Stimulated activated naive CD8-positive, alpha-beta T cell treated with anti-CD3 and anti-CD28 coated beads, Interleukin-15, amount 100 ng/mL, for 72 hours (primary cell): ENCODE measurements around the gene AQP1.

Experiments used
- ATAC-seq: fragments of 150-1000 bp; cut with Tn5 transposase; 2 replicates; pipeline ENCODE4 v1.10.0; 2021; ENCODE audit warnings: mild to moderate bottlenecking, moderate library complexity
- DNase-seq, 2 donors: peaks; one replicate each; pipeline ENCODE4 v3.0.0; 2021 to 2022
- H3K27ac Mint-ChIP-seq, 2 donors: one replicate each; pipeline ENCODE4 v1.8.0; 2022; ENCODE audit warnings: mild to moderate bottlenecking in 2 of 2, mixed read lengths in 2 of 2, moderate library complexity in 2 of 2
- H3K27me3 Mint-ChIP-seq: one replicate; pipeline ENCODE4 v1.8.0; 2022; ENCODE audit warnings: mixed read lengths
- H3K4me1 Mint-ChIP-seq: one replicate; pipeline ENCODE4 v1.8.0; 2022; ENCODE audit warnings: mild to moderate bottlenecking, mixed read lengths
- H3K4me3 Mint-ChIP-seq, 2 donors: one replicate each; pipeline ENCODE4 v1.8.0; 2022; ENCODE audit warnings: mild to moderate bottlenecking in 2 of 2, mixed read lengths in 2 of 2, moderate library complexity in 1 of 2
- H3K9me3 Mint-ChIP-seq, 2 donors: one replicate each; pipeline ENCODE4 v1.8.0; 2022; ENCODE audit warnings: mixed read lengths in 2 of 2

Gene AQP1

DNA sequence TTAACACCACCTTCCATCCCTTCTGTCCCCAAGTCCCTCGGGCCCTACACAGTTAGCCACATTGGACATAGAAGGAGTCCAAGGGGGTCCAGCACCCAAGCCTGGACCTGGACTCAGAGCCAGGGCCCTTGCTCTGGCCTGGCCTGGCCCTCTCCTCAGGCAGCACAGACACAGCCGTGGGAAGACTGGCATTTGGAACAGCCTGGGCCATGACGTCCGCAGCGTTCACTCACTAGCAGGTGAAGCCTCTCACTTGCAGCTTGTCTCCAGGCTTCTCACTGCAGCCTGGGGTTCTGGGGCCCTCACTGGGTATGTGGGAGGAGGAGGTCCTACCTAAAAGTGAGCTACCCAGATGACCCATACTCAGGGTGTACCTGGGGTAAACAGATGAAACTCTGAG lies 33.7 kb upstream of the AQP1 start:
- ATAC-seq (no peak), DNase-seq (no peak)
- H3K9me3 Mint-ChIP-seq: no peaks in the 10 kb centered on the region
- H3K27me3 Mint-ChIP-seq: no peaks in the 10 kb centered on the region
- H3K4me3 Mint-ChIP-seq: no peak overlapping the region
- H3K27ac Mint-ChIP-seq: no peak overlapping the region
- H3K4me1 Mint-ChIP-seq: no peaks in the 10 kb centered on the region

DNA sequence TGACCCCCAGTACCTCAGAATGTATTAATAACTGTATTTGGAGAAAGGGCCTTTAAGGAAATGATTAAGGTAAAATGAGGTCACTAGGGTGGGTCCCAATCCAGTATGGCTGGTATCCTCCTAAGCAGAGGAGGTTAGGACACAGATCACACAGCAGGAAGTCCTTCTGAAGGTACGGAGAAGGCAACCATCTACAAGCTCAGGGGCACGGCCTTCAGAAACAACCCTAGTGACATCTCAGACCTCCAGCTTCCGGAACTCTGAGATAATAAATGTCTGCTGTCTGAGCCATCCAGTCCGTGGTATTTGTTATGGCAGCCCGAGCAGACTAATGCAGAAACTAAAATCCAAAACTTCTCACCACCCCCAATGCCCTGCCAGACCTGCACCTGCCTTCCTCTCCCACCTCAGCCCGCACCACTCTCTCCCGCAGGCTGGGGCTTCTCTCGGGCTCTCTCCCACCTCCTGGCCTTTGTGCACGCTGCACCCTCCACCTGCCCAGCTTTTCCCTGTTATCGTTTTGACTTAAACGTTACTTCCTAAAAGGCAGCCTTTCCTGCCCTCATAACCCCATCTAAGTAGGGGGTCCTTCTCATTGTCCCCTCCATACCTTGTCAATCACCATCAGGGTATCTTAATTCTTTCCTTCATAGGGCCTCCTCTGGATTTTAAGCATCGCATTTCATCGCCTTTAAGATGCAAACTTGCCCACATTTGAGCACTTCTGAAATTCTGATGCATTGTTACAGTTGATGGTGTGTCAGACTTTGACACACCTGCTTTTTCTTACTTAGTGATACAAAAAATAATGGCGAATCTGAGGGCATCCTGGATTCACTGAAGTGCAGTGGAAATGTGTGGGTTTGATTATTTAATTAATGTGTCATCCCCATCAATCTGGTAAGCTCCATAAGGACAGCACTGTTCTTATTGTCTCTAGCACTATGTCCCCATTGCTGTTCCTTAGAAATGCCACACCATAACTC lies 32.2 kb upstream of the AQP1 start:
- H3K4me1 Mint-ChIP-seq: no peaks in the 10 kb centered on the region
- no peak for ATAC-seq

DNA sequence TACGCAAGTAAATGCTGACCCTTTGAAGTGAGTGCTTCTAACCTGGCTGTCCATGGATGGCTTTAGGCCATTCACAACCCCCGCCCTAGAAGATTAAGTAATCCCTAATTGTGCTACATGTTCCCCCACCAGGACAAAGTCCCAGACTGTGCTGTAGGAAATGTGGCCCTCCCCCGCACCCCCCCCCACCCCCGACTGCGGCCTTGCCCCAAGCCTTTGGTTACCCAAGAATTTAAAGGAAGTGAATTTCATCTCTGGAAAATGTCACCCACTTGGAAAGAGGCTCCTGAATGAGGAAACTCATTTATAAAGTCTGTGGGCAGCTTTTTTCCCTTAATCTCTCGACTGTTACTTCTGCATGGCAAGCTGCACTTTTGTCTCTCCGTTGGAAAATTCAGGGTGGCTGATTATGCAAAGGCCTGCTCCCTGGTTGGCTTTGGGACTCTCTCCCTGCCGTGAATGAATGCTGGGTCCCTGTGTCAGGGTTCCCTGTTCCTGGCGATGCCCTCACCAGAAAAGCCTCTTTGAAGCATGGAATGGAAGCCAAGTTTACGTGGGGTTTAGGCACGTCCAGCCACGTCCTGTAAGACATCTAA lies 31.4 kb upstream of the AQP1 start:
- H3K4me3 Mint-ChIP-seq: no peak overlapping the region
- no peaks in the 10 kb centered on the region for H3K27me3 Mint-ChIP-seq
- no peak overlapping the region for H3K27ac Mint-ChIP-seq
- DNase-seq (no peak), ATAC-seq (no peak)
- H3K9me3 Mint-ChIP-seq: no peaks in the 10 kb centered on the region
- H3K4me1 Mint-ChIP-seq: no peaks in the 10 kb centered on the region

More for the DNA sequence above, 32.2 kb upstream of the AQP1 start:
- Mint-ChIP-seq H3K4me3 (no peak overlapping the region), H3K27me3 (no peaks in the 10 kb centered on the region), H3K27ac (no peak overlapping the region), H3K9me3 (no peaks in the 10 kb centered on the region)
- no peak for DNase-seq

DNA sequence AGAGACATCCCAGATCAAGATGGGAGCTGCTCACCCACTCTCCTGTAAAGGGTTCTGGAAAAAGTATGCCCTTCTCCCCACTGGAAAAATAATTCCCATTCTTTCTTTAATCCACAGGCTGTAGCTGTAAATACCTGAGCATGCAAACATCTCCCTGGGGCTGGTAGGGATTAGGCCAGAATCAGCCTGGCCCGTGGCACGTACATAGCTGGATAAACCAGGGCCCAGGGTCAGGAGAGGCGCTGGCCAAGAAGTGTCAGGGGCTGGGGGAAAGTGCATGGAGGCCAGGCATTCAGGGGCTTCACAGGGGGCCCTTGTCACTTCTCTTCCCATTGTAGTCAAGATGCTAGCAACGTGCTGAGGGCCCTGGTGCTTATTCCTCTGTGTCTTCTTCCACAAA lies 30.7 kb upstream of the AQP1 start:
- ATAC-seq: no peak
- DNase-seq: no peak
- Mint-ChIP-seq H3K4me3 (no peak overlapping the region), H3K9me3 (no peaks in the 10 kb centered on the region), H3K27me3 (no peaks in the 10 kb centered on the region), H3K4me1 (no peaks in the 10 kb centered on the region), H3K27ac (no peak overlapping the region)

DNA sequence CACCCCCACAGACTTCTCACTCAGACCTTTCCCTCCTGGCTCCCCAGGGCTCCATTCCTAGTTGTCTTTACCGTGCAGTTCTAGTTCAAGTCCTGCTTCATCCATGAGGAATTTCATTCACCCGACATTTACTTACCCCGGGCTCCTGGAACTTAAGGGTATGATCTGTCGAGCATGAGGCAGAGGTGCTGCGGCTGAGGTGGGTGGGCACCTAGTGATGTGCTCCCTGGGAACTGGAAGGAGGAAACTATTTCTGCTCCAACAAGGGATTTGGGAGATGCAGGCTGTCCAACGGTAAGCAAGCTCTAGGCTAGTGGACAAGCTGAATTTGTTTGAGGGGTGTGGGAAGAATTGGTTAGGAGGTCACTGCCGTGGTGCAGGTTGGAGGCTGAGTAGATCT lies 30.2 kb upstream of the AQP1 start:
- ATAC-seq: no peak
- no peaks in the 10 kb centered on the region for H3K27me3 Mint-ChIP-seq
- no peak for DNase-seq
- H3K27ac Mint-ChIP-seq: no peak overlapping the region
- H3K4me3 Mint-ChIP-seq: no peak overlapping the region
- no peaks in the 10 kb centered on the region for H3K4me1 Mint-ChIP-seq
- H3K9me3 Mint-ChIP-seq: no peaks in the 10 kb centered on the region

DNA sequence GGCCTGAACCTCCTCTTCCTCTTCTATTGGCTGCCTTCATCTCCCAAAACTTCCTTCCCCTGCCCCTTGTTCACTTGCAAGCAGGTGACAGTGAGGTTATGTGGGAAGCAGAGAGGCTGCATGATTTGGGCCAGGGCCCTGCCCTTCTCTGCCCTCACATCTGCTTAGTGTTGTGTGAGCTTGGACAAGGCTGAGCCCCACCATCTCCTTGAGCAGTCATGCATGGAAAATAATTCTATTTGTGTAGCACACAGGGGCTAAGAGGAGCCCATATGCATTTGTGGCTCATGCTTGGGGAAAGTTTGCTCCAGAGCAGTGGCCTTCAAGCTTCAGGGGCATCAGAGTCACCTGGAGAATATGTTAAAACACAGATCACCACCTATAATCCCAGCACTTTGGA lies 26.8 kb upstream of the AQP1 start:
- Mint-ChIP-seq H3K4me3 (no peak overlapping the region), H3K27me3 (no peaks in the 10 kb centered on the region), H3K9me3 (no peaks in the 10 kb centered on the region), H3K4me1 (no peaks in the 10 kb centered on the region), H3K27ac (no peak overlapping the region)
- no peak for DNase-seq
- ATAC-seq: no peak

DNA sequence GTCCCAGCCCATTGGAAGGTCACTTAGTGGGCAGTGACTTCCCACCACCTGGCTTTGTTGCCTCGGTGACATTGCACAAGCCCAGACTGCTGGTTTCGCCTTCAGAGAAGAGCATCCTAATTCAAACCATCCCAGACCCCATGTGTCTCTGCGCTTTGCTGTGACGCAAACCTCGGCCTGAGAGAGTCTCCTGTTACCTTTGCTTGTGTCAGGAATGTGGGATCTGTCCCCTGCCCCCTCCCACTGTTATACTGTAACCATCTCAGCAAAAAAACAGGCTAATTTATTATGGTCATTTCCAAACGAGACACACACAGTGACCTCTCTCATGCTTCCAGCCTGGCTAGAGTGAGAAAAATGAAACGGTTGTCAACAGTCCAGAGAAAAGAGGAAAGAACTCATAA lies 25.0 kb upstream of the AQP1 start:
- H3K9me3 Mint-ChIP-seq: peaks cover 5 to 8% of the 10 kb centered on the region in 2 donors
- H3K27ac Mint-ChIP-seq: peak overlapping the region in 1 of 2 donors; percentile 20
- DNase-seq (no peak), ATAC-seq (no peak)
- no peaks in the 10 kb centered on the region for H3K27me3 Mint-ChIP-seq
- no peak overlapping the region for H3K4me3 Mint-ChIP-seq
- H3K4me1 Mint-ChIP-seq: no peaks in the 10 kb centered on the region

DNA sequence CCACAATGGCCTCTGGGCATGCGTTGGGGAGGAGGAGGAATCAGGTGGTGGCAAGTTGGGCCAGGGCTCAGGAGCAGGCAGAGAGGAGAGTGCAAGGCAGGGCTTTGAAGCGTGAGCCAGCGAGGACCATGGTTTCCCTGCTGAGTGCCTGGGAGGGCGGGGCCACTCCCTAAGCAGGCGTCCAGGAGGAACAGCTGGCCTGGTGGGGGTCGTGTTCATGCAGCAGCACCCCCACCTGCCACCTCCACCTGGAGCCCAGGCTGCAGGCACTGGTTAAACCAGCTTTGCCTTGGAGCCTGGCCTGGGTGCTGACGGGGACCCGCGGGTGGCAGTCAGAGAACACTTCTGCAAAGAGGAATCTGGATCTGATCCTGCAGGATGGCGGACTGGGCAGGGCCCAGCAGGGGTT lies 24.2 kb upstream of the AQP1 start:
- DNase-seq (no peak), ATAC-seq (no peak)
- Mint-ChIP-seq H3K4me1 (no peaks in the 10 kb centered on the region), H3K27me3 (no peaks in the 10 kb centered on the region), H3K4me3 (no peak overlapping the region), H3K9me3 (peaks cover 5 to 8% of the 10 kb centered on the region in 2 donors), H3K27ac (no peak overlapping the region)

DNA sequence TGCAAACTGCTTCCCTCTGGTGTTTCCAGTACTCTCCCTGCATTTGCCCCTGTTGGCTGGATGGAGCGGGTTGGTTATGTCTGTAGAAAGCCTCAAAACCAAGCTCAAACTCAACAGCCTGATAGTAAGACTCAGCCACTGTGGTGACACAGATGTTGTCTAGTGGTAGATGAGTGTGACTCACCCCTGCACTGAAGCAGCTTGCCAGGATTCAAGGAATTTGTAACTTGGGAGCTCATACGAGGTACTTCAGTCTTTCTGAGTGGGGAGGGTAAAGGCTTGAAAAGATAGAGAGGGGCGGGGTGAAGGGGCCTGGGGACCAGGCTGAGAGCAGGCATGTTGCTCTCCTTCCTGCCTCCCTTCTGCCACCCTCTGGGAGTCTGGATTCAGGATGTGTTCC lies 22.9 kb upstream of the AQP1 start:
- Mint-ChIP-seq H3K4me3 (no peak overlapping the region), H3K27me3 (no peaks in the 10 kb centered on the region), H3K9me3 (peaks cover 5 to 8% of the 10 kb centered on the region in 2 donors), H3K27ac (no peak overlapping the region), H3K4me1 (no peaks in the 10 kb centered on the region)
- ATAC-seq: no peak
- DNase-seq: no peak

DNA sequence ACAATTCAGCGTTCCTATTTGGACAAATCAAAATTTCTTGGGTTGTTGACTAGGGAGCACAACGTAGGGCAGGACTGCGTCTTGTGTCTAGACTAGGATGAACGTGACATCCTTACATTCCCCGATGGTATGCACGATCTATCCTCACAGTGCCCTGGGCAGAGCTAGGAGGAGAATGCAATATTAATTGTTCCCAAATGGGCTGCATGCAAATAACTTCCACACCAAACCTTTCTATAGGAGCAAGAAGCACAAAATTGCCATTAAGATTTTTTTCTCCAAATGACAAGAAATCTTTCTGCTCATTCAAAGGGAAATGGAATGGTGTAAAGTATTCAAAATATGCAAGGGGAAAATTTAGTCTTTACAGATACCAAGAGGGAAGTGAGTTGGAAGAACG lies 21.4 kb upstream of the AQP1 start:
- Mint-ChIP-seq H3K9me3 (peaks cover 5 to 8% of the 10 kb centered on the region in 2 donors), H3K4me3 (no peak overlapping the region), H3K4me1 (no peaks in the 10 kb centered on the region), H3K27me3 (no peaks in the 10 kb centered on the region), H3K27ac (peak overlapping the region in 1 of 2 donors; percentile 6)
- no peak for ATAC-seq
- no peak for DNase-seq

DNA sequence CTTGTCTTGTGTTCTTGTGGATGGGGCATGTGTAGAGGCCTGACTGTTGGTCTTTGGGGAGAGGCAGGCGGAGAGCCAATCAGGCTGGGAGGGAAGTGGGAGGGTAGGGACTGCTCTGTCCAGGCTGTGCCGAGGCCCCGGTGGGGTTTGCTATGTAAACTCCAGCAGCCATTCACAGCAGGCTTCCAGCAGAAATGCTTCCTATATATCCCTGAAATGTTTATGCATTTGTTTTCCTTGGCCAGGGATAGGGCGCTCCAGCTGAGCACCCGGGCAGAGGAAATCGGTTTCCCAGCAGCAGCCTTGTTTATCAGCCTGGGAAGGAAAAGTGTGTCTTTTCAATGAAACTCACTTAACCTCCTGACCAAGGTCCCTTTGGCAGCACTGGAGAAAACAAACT lies 18.3 kb upstream of the AQP1 start:
- DNase-seq: no peak
- peaks cover 8% of the 10 kb centered on the region for H3K27me3 Mint-ChIP-seq
- no peaks in the 10 kb centered on the region for H3K4me1 Mint-ChIP-seq

DNA sequence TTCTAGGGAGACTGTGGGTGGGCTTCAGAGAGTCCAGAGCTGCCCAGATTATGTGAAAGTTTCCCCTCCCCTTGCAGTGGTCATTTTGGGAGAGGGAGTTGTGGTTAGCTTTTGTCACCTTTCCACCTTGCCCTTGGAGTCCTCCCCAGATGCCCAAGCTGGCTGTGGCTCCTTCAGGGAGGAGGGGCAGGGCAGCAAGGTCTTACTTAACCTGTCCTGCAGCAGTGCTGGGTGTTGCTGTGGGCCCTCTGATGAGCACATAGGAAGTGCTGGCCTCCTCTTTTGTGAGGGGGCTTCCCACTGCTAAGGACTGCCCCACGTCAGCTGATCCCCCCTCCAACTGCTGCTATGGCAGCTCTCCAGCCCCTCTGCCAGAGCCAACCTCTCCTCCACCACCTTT lies 17.6 kb upstream of the AQP1 start:
- ATAC-seq: no peak
- H3K27me3 Mint-ChIP-seq: peaks cover 8% of the 10 kb centered on the region
- no peaks in the 10 kb centered on the region for H3K4me1 Mint-ChIP-seq
- no peak overlapping the region for H3K4me3 Mint-ChIP-seq
- H3K9me3 Mint-ChIP-seq: peaks cover 5 to 8% of the 10 kb centered on the region in 2 donors
- no peak overlapping the region for H3K27ac Mint-ChIP-seq
- no peak for DNase-seq

More for the DNA sequence above, 18.3 kb upstream of the AQP1 start:
- H3K27ac Mint-ChIP-seq: no peak overlapping the region
- peaks cover 5 to 8% of the 10 kb centered on the region in 2 donors for H3K9me3 Mint-ChIP-seq
- ATAC-seq: no peak
- H3K4me3 Mint-ChIP-seq: no peak overlapping the region

DNA sequence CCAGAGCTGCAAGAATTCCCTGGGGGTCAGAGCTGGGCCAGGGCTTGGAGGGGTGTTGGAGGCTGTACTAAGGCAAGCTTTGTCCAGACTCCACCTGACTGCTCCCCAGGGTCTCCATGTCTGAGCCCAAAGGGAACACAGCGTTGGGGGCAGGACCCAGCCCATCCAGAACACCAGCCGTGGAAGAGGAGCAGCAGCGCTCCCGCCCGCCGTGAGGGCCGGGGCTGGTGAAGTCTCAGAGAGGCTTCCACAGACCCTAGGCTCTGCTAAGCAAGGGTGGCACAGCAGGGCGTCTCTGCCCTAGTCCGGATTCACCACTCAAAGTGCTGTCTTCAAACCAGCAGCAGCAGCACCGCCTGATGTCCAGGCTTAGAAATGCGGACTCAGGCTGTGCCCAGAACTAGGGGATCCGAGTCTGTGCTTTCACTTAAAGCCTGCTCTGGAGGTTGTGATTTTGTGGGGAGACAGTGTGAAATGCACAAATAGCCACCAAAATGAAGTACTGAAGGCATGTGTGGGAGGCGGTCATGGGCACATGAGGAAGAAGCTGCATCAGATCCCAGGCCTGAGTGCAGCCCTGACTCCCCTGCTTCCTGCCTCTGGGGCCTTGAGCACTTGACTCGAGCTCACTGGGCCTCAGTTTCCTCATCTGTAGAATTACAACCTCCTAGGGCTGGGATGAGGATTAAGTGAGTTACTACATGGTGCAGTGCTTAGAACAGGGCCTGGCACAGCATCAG lies 16.6 kb upstream of the AQP1 start:
- H3K9me3 Mint-ChIP-seq: peaks cover 5 to 8% of the 10 kb centered on the region in 2 donors
- no peak overlapping the region for H3K4me3 Mint-ChIP-seq
- no peaks in the 10 kb centered on the region for H3K4me1 Mint-ChIP-seq

DNA sequence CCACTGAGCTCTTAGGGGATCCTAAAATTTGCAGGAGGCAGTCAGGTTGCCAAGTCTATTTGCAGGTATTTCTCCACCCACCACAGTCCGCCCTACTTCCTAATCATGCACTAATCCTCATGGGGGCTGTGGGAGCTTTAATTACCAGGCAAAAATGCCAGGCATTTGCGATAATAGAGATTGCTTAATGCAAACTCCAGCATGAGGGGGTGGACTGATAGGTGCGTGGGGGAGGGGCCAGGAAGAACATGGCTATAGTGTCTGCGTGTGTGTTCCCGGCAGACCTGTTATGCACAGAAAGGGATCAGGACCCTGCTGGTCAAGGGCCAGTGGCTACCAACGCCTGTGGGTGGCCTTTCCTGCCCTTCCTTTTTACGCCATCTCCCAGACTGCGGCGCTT lies 15.6 kb upstream of the AQP1 start:
- Mint-ChIP-seq H3K27ac (no peak overlapping the region), H3K4me3 (no peak overlapping the region), H3K27me3 (peaks cover 8% of the 10 kb centered on the region), H3K9me3 (no peaks in the 10 kb centered on the region), H3K4me1 (no peaks in the 10 kb centered on the region)
- ATAC-seq: no peak
- DNase-seq: no peak

More for the DNA sequence above, 16.6 kb upstream of the AQP1 start:
- Mint-ChIP-seq H3K27me3 (peaks cover 8% of the 10 kb centered on the region), H3K27ac (no peak overlapping the region)
- DNase-seq (no peak), ATAC-seq (no peak)

DNA sequence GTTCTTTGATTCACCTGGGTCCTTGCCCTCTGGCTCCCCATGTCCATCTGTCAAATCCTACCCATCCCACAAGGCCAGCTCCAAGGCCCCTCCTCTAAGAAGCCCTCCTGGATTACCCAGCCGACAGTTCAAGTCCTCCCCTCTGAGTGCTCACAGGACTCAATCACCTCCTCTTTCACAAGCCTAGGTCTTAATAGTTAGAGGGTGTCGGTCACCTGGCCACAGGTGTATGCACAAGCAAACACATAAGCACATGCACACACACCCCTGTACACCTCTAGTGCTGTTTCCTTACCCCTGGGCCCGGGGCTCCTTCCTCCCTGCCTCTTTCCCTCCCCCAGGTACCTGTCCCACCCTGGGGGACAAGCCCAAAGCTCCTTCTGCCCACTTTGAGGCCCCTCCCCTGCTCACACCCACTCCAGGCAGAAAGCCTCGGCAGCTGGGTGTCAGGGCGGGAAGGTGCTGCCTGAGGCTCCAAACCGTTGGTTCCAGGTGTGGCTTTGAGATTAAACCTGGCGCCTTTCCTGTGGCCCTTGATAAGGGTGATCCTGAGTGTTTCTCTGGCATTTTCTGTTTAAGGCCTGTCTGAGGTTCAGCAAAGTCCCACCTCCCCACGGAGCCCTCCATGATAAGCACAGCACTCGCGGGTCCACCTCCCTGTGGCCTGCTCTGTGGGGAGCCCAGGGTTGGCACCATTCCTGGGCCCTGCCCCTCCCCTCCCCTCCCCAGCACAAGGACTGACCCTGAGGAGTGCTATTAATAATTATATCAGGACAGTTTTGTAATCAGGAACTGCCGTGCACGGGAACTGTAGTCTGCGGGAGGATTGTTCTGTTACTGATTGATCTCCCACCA lies 14.6 kb upstream of the AQP1 start:
- H3K27me3 Mint-ChIP-seq: peaks cover 8% of the 10 kb centered on the region
- H3K9me3 Mint-ChIP-seq: no peaks in the 10 kb centered on the region
- no peaks in the 10 kb centered on the region for H3K4me1 Mint-ChIP-seq
- DNase-seq (no peak), ATAC-seq (no peak)
- no peak overlapping the region for H3K27ac Mint-ChIP-seq
- no peak overlapping the region for H3K4me3 Mint-ChIP-seq
